ENCODE measurements around the gene TMEM26. TPM values are rescaled to one million over a fixed set of nuclear protein-coding genes. Genes with fewer than 3 reads are reported as not detected.

TMEM26 gene
- total RNA-seq, 1 donor = 20.5 TPM

DNA sequence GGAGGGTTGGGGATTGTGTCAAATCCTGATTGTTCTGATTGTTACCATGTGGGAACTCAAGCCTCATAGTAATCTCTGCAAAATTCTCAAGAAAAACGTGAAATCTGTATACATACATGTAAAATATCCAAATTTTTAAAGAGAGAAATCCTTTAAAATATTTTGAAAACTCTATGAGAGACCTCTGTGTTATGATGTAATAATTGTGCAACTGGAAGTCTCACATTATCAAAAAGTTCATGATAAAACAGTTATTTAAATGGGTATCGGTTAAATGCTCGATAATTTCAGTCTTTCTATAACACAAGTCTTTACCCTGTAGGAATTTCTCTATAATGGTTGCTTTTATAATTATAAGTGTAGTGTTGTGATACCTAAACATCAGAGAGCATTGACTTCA is 95.5 kb downstream of the TMEM26 start:
- H3K4me3 ChIP-seq (ENCODE audit: low read depth, low read length) = no peak overlapping the region
- DNase-seq (ENCODE audit: low read depth) = no peak
- TF ChIP-seq, protein P1, sequence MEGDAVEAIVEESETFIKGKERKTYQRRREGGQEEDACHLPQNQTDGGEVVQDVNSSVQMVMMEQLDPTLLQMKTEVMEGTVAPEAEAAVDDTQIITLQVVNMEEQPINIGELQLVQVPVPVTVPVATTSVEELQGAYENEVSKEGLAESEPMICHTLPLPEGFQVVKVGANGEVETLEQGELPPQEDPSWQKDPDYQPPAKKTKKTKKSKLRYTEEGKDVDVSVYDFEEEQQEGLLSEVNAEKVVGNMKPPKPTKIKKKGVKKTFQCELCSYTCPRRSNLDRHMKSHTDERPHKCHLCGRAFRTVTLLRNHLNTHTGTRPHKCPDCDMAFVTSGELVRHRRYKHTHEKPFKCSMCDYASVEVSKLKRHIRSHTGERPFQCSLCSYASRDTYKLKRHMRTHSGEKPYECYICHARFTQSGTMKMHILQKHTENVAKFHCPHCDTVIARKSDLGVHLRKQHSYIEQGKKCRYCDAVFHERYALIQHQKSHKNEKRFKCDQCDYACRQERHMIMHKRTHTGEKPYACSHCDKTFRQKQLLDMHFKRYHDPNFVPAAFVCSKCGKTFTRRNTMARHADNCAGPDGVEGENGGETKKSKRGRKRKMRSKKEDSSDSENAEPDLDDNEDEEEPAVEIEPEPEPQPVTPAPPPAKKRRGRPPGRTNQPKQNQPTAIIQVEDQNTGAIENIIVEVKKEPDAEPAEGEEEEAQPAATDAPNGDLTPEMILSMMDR (IDR thresholded peaks at IDR 0.05; ENCODE audit: insufficient read depth, low read length) = no peak

Other genes with a start within 250 kb of the TMEM26 start
- gene CABCOCO1, start 209.5 kb upstream of the TMEM26 start, total RNA-seq (ENCODE audit: low replicate concordance) = 3.4 and 6.2 TPM in 2 replicates